ENCODE results near the gene FOXO6. TPM values are rescaled to one million over a fixed set of nuclear protein-coding genes. Genes with fewer than 3 reads are reported as not detected.

Gene FOXO6
- total and polyA plus RNA-seq, 12 donors = 0.22 to 7.0 (median 1.2) TPM; not detected in 1

- H3K9me3 ChIP-seq (replicated peaks in 1 of 3) = no peaks in the 10 kb centered on the region
- no peaks in the 10 kb centered on the region for H3K36me3 ChIP-seq (replicated peaks in 1 of 2)
- TF ChIP-seq, protein P1, sequence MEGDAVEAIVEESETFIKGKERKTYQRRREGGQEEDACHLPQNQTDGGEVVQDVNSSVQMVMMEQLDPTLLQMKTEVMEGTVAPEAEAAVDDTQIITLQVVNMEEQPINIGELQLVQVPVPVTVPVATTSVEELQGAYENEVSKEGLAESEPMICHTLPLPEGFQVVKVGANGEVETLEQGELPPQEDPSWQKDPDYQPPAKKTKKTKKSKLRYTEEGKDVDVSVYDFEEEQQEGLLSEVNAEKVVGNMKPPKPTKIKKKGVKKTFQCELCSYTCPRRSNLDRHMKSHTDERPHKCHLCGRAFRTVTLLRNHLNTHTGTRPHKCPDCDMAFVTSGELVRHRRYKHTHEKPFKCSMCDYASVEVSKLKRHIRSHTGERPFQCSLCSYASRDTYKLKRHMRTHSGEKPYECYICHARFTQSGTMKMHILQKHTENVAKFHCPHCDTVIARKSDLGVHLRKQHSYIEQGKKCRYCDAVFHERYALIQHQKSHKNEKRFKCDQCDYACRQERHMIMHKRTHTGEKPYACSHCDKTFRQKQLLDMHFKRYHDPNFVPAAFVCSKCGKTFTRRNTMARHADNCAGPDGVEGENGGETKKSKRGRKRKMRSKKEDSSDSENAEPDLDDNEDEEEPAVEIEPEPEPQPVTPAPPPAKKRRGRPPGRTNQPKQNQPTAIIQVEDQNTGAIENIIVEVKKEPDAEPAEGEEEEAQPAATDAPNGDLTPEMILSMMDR (IDR thresholded peaks at IDR 0.05) = no peak
- no peak for TF ChIP-seq POLR2A (IDR thresholded peaks at IDR 0.05)
- WGBS, 4 donors = 91 to 98% (median 94%) methylated on average over 6 of the region's 6 CpGs
- H3K4me3 ChIP-seq = no peak overlapping the region
- intact Hi-C loops (cut with DNase I) = no loop called here
- DNase-seq = no peak
- H3K27me3 ChIP-seq = no peaks in the 10 kb centered on the region
- H3K4me1 ChIP-seq (replicated peaks in 1 of 2) = no peaks in the 10 kb centered on the region
- no peak overlapping the region for H3K27ac ChIP-seq
These were observed 35.4 kb upstream of the FOXO6 start for GRCh38 chr1:41325801-41326200.

- Histone ChIP-seq H3K9me3 (replicated peaks in 1 of 3) (no peaks in the 10 kb centered on the region), H3K27me3 (no peaks in the 10 kb centered on the region), H3K4me3 (no peak overlapping the region), H3K27ac (no peak overlapping the region), H3K36me3 (replicated peaks in 1 of 2) (no peaks in the 10 kb centered on the region), H3K4me1 (replicated peaks in 1 of 2) (no peaks in the 10 kb centered on the region)
- intact Hi-C loops (cut with DNase I) = no loop called here
- WGBS, 4 donors = 81 to 93% (median 82%) methylated on average over 6 of the region's 6 CpGs
- DNase-seq = no peak
- TF ChIP-seq, protein P1 (IDR thresholded peaks at IDR 0.05) = no peak
- TF ChIP-seq POLR2A (IDR thresholded peaks at IDR 0.05) = no peak
These were observed 33.7 kb upstream of the FOXO6 start for GRCh38 chr1:41327383-41327999.

DNA sequence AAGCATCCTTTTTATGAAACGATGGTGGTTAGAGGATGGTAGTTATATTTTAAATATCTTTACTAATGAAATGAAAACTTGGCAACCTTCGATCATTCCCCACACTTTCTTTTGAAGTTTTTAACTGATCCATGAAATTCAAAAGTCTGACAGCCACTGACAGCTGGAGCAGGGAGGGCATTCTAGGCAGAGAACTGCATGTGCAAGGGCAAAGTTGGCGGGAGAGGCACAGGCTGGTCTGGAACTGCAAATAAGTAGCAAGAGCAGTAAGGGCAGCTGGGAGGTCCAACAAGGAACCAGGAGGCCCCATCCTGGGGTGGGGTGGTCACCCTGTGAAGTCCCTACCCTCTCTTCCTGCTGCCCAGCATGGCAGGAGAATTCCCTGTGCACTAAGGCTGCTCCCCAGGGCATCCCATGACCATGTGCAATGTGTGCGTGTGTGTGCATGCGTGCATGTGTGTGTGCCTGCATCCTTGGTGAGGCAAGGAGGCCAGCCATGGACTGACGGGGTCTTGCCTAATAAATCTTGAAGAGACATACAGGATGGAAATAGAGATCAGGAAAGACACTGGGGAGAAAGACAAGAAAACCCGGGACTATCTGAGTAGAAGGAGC lies 33.1 kb upstream of the FOXO6 start:
- DNase-seq = no peak
- no peaks in the 10 kb centered on the region for H3K9me3 ChIP-seq (replicated peaks in 1 of 3)
- no peaks in the 10 kb centered on the region for H3K4me1 ChIP-seq (replicated peaks in 1 of 2)
- intact Hi-C loops (cut with DNase I) = no loop called here
- H3K4me3 ChIP-seq = no peak overlapping the region
- no peaks in the 10 kb centered on the region for H3K27me3 ChIP-seq
- 78 to 88% (median 82%) methylated on average over 7 of the region's 7 CpGs for WGBS, 4 donors
- TF ChIP-seq, protein P1 (IDR thresholded peaks at IDR 0.05) = no peak
- no peak for TF ChIP-seq POLR2A (IDR thresholded peaks at IDR 0.05)
- no peaks in the 10 kb centered on the region for H3K36me3 ChIP-seq (replicated peaks in 1 of 2)
- no peak overlapping the region for H3K27ac ChIP-seq

GRCh38 chr1:41328780-41329640 lies 32.2 kb upstream of the FOXO6 start:
- Histone ChIP-seq H3K27ac (no peak overlapping the region), H3K9me3 (replicated peaks in 1 of 3) (no peaks in the 10 kb centered on the region), H3K4me3 (no peak overlapping the region), H3K4me1 (replicated peaks in 1 of 2) (no peaks in the 10 kb centered on the region), H3K27me3 (no peaks in the 10 kb centered on the region), H3K36me3 (replicated peaks in 1 of 2) (no peaks in the 10 kb centered on the region)
- DNase-seq = no peak
- no peak for TF ChIP-seq POLR2A (IDR thresholded peaks at IDR 0.05)
- TF ChIP-seq, protein P1 (IDR thresholded peaks at IDR 0.05) = no peak
- intact Hi-C loops (cut with DNase I) = no loop called here
- 80 to 96% (median 86%) methylated on average over 6 of the region's 6 CpGs for WGBS, 4 donors
